Stimulated activated CD8-positive, alpha-beta memory T cell treated with anti-CD3 and anti-CD28 coated beads, Interleukin-15, amount 100 ng/mL, for 4 hours (primary cell): ENCODE results near the gene CYP26B1.

Experiments
- DNase-seq, 2 donors: peaks; one replicate each; pipeline ENCODE4 v3.0.0-alpha.2; 2020; ENCODE audit warnings: low read depth in 2 of 2

CYP26B1 gene

DNA sequence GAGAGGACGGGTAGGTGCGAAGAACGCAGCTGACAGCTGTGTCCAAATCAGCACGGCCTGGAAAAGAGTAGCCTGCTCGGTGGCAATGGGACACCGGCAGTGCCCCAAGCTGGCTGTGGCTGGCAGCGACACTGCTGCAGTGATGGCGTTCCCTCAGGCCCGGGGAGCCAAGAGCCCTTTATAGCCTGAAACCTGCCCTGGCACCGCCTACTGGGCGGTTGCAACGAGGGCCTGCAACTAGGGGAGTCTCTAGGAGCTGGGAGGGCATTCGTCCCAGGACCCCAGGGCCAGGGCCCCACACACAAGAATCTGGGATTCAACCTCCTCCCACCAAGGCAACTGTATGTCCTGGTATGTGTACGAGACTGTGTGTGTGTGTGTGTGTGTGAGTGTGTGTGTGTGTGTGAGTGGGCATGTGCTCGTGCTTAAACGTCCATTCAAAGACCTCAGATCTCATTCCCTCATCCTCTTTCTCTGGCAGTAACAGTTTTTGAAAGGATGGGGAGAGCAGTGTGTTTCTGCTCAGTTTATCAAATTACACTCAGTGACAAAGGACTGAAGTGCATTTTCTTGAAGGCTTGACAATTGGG, 6.8 kb upstream of the CYP26B1 start:
- no peak for DNase-seq

DNA sequence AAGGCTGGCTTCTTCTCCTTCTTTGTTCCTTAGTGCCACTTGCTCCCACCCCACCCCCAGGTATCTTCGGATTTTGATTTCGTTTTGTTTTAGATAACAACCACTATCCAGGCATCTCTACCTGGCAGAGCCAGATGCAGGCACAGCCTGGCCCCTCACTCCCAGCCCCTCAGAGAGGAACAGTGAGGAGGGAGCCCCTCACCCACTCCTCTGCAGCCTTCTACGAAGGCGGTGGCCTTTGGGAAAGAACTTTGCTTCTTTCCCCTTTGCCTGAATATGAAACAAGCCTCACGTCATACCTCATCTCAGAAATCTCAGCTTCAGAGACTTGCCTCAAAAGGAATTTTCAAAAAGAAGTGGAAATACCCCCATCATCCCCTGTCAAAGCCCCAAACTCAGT, 6.3 kb upstream of the CYP26B1 start:
- no peak for DNase-seq

DNA sequence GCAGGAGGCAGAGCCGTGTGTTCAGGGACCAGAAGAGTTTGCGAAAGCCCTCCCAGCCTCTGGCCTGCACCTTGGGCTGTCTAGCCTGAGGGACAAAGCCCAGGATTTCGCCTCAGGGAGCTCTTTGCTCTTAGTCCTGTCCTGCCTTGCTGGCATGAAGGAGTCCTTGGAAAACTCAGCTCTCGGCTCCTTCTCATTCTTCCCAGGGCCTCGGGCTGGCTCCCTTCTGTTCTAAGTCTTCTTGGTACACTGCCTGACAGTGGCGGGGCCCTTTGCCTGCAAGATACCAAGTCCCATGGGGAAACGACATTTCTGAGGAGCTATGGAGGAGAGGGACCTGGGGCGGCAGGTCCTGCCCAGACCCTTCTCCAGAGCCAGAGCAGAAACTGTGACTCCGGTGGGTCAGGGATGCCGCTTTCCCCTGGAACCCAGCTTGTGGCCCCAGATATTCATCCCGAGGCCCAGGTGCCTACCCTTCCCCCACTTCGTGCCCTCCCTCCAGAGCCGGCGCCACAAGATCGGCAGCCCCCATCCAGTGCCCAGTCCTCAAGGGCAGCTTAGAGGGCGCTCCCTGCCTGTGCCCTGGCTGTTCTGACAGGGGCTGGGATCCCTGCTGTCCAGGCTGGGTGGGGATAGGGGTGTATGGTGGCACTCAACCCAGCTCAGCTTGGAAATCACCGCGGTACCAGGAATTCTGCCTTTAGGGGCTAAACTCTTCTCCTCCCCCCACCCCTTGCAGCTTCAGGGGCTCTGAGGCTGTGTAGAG, 5.5 kb upstream of the CYP26B1 start:
- no peak for DNase-seq

DNA sequence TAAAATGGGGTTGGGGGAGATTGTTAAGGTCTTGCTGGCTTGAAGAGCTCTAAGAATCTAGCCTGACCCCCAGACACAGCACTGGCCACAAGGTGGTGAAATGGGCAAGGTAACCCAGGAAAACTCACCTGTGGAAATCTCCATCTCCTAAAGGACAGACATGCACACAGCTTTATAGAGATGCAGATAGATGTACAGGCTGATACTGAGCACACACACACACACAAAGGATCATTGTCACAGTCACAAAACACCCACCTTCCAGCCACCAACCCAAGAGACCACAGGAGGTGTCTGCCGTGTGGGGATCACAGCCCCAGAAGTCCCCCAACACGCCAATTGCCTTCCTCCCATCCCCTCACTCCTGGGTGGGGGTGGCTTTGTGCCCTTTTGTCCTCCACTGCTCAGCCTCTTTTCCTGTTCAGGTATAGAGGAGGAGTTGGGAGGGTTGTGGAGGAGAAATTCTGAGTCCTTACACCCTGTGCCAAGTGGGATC, 3.2 kb upstream of the CYP26B1 start:
- no peak for DNase-seq

DNA sequence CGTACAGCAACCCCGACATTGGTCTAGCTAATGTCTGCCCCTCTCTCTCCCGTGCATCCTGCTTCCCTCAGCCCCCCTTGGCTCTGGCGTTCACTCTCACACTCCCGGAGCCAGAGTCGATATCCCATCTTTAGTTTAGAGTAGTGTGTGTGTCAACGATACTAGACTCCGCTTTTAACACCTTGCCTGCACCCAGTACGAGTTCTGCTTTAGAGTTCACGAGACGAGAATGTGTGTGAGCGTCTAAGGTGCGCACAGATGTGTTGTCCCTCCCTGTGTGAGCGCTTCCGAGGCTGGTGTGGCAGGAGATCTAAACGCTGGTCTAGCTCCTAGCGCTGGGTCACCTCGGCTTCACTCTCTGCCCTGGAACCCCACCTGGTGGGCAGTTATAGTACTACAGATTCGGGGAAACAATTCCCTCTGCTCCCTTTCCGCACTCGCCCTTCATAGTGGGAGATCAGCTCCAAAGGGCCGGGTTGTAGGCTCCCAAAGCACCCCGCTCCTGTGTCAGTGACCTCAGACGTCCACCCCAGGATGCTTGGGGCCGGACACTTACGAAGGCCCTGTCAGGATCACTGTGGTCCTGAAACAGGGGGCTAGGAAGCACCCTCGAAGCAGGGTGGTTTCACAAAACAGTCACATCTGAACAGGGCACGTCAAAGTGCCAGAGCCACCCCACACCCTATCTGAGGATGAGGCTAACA, 2.6 kb upstream of the CYP26B1 start:
- no peak for DNase-seq

DNA sequence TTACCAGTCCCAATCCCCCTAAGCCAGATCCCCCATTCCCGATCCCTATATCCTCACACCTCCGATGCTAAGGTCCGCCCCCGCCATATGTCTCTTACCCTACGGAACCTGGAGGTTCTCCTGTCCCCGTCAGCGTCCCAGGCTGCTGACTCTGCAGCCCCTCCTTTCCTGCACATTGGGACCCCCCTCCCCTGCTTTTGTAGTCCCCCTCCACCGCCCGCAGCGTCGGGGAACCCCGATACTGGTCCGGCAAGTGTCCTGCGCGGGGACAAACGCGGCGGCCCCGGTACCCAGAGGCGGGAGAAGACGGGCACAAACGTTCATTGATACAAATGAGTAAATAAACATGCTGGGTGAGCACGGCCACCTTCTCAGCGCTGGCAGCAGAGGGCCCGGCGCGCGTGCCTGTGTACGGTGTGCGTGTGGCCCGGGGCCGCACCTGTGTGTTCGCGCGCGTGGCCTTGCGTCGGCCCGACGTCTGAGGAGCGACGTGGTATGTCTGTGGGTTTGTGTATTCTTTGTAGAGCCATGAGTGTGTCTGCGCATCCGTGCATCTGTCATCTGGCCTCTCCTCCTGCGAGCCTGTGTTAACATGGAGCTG, 2.0 kb upstream of the CYP26B1 start:
- DNase-seq: no peak

DNA sequence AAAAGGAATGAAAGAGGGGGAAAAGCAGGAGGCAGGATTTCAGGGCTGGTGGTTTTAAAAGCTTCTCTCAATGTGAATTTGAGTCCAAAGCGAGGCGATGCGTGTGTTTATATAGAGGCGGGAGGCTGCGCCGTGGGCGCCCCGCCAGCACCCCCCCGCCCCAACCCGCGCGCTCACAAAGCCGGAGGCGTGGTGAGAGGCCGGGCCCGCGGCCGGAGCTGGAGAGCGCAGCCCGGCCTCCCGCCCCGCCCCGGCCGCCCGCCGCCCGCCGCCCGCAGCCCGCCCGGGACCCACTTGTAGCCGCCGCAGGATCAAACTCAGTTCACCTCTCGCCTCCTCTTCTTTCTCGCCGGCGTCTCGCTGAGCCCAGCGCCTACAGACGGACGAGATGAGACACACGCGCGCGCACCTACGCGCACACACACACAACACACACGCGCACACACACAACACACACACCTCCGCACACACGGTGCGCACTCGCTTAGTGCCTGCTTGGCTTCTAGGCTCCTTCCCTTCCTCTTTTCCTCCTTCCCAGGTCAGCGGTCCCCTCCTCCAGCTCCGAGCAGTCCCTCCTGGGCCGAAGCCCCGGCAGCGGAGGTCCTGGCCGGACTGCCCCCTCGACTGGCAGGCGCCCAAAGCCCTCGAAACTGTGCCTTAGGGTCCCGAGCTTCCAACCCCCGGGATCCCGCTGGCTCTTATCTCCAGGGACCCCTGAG, 1.3 kb upstream of the CYP26B1 start:
- DNase-seq: no peak

DNA sequence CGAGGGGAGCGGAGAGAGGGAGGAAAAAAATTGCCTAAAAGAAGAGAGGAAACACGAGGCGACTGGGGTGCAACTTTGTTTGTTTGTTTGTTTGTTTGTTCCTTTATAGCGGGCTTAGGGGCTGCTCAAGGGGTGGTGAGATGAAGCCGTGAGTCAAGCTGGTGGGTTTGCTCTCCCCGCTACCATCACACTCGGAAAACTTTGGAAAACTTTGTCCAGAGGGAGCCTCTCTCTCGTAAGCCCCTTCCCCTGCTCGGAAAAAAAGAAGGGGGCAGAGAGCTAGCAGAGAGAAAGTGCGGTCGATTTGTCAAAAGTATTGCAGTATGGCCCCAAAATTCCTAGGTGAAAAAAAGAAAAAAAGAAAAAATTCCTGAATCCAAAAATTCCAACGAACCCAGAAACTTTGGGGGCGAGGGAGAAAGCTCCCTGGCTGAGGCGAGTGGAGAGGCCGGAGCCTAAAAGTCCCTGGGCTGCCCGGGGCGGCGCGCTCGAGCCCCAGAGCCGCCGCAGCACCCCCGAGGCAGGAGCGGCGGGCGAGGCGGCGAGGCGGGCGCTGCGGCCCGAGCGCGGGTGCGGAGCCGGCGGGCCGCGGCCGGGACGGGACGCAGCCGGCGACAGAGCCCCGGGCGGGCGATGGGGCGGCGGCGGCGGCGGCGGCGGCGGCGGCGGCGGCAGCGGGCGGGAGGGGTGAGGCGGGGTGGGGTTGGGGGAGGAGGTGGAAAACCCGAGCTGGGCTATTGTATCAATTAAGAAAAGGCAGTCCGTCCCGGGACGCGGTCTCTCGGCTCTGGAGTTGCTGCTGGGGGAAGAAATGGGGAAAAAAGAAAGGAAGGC, 558 bp upstream of the CYP26B1 start:
- no peak for DNase-seq

DNA sequence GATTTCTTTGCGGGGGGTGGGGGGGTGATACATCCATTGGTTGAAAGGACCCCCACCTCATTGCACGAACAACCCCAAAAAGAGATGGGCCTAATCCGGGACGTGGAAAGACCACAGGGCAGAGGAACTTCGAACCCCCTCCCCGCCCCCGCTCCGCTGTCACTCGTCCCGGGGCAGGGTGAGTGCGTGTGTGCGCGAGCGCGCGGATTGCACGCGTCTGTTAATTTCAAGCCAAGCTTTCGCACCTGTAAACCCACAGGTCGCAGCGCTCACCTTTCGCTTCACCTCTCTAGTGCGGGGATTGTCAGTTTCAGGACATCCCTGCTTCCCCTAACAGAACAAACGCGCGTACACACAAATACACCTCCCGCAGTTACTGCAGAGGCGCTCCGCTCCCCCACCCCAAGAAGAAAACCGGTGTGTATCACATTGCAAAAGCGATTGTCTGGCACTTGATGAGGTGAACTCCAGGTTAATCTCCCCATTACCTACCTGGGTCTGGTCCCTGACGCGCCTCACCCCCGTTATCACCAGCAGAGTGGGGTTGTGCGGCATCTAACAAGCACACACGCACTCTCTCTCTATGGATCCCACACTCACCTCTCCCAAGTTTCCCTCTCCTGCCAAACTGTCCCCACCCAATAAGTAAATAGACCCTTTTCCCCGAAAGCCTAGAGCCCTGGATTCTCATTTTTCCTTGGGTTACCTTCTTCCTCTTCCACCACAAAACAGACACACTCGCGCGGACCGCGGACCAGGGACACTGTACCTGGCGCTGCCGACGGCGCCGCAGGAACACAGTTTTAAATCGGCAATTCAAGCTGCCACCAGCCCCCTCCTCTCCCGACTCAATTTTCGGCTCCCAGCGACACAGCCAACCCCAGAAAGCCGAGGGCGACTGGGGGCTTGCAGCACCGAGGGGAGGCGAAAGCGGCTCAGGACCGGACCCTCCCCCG, 1.0 kb downstream of the CYP26B1 start:
- DNase-seq: no peak

DNA sequence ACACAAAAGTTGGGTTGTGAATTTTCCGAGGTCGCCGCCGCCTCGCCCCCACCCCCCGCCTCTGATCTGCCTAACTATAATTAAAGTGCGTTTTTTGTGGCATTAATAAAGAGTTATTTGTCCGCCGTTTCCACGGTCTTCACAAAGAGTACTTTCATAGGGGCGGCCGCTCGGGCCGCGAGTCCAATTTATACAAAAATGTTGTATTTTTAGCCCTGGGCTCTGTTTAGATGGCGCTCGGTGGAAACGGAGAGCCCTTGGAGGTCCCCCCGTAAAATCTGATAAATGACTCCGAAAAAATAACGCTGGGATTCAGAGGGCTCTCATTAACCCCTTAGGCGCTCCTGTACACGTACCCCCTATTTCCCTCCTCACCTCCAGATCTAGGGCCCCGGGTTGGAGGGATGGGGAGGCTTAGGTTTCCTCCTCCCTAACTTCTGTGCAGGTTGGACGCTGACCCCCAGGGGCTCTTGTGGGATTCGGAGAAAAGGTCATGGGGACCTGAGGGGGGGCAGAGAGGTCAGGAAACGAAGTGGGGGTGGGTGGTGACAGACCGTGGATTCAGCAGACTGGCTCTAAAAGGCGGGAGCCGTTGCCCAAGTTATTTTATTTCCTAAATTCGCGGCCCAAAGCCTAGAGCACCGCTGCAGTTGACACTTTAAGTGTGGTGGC, 1.9 kb downstream of the CYP26B1 start:
- DNase-seq: no peak

DNA sequence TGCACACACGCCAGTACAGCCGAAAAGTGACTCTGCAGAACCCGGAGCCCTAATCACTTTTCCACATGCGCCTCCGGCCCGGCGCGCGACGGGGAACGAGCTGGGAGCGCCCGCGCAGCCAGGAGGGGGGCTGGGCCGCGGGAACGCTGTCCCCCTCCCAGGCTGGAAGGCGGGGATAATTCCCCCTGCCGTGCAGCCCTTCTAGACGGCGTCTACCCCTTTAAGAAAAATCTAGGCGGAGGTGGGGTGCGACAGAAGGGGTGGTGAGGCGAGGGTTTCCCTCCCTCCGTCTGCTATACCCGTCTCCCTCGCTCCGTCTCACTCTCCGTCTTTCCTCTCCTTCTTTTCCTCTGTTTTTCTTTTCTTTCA, 2.4 kb downstream of the CYP26B1 start:
- no peak for DNase-seq

DNA sequence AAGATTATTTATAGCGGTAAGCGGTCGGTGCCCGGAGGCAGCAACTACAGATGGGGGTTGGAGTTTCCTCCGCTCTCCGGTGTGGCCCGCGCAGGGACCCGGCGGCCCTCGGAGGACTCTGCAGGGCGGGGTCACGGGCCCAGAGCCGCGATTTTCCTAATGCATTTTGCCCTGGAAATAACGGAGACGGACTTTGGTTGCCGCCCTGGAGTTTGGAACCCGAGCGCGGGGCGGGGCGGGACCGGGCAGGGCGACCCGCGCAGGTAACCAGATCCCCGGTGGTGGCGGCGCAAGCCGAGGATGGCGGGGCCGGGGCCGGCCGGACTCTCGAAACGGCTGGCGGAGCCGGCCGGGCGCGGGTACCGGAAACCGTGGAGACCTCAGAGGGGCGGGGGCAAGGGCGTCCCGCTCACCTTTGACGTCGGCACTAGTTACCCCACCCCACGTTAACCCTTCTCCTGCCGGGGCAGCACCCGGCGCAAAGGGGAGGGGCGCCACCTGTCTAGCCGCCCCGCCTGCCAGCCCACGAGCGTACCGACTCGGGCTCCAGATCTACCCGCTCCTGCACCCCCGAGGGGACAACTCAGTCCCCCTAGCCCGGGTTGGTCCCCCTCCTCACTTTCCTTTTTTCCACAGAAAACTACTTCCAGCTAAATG, 2.9 kb downstream of the CYP26B1 start:
- no peak for DNase-seq

DNA sequence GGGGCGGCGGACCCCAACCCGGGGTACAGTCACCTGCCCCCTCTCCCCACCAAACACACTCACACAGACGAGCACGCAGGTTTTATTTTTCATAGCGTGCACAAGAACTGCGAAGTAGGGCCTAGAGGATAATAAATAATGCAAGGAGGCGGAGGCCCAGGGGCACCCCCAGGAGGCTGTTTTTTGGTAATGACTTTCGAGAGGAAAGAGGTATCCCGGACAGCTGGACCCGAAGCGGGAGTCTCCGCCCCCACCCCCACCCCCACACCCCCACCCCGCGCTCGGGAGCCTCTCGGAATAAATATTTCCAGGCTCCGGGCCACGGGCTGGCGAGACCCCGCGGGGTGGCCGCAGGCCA, 3.4 kb downstream of the CYP26B1 start:
- DNase-seq: no peak

DNA sequence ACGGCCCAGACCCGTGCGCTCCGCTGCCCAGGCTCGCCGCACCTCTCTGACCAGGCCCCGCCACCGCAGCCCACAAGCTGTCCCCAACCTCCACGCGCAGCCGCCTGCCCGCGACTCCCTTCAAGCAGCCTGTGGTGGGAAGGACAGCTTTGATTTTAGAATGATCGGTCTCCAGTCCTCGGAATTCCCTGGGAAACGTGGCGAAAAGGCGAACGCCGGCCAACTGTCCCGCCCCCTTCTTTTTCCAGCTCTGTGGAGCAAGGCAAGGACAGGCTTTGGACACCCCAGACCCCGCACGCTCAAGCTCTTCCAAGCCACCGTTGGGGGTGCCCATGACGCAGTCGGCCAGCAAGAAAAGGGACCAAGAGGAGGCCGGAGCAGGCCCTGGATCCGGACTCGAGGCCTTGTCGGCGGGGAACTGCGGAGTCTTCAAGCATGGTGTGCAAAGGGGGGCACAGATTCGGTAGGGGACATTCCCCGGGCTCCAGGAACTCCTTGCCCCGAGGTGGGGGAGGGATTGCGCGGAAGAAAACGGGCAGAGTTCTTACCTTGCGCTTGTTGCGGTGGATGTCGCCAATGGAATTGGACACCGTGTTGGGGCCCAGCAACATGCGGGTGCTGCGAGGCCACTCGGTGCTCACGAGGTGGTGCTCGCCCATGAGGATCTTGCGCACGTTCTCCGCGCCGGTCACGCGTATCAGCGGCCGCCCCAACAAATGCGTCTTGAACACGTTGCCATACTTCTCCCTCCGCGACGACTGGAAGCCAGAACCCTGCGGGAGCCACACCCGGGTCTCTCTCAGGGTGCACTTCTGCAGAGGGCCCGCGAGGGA, 4.0 kb downstream of the CYP26B1 start:
- DNase-seq: no peak

DNA sequence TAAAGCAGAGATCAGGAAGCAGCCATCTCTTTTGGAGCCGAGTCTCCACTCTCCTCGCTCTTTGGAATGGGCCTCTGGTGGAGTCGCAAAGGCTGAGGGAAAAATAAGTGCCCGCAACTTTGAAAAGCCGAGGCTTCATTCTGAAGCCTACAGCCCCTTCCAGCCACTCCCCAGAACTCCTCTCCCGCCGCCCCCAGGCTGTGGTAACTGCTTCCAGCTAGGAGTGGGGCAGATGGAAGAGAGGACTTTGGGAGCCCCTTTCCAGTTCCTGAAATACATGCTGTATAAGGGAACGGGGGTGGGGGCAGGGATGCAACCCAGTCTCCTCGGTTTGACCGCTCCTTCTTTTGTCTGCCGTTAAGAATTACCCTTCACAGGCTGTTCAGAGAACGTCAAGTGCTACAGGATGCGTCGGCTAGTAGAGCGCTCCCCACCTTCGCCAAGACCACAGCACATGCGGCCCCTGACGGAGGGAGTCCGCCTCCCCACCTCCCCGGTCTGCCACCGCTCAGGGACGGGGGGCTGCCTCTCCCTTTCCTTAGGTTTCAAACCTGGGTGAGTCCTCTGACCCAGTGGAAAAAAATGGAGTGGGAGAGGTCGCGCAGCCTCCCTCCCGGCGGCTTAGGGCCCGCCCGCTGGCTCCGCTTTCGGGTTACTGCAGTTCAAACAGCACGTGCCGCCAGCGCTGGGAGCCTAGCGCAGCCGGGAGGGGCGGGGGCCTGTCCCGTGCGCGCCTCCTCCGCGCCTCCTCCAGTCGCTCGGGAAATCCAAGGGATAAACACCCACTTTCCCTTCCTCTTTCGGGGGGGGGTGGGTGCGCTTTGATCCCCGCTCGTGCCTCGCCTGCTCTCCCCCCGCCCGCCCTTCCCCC, 4.9 kb downstream of the CYP26B1 start:
- no peak for DNase-seq

DNA sequence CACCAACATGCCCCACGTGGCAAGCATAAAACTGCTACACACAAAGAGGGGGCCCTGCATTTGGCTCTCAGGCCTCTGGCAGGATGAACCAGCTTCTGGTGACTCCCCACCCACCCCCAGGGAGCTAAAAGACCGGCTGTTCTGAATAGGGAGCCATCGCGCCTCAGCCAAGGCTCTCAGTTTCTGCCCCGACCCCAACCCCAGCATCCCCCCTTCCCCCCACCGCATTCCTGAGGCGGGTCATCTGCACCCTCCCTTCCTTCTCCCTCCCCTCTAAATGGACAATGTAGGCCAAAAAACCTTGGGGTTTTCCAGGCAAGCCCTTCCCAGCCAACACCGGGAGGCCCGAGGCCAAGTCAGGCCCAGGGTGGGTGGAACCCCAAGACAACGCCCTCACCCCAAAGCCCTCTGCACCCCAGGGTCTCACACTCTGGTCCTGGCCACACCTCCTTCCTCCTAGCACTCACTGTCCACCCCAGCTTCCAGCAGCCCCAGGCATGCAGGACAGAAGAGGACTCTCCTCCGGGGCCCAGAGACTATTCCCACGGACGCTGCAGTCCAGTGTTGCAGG, 5.7 kb downstream of the CYP26B1 start:
- no peak for DNase-seq
